NCI-H524 (cell line): Measurements from ENCODE around the gene PCNX1.
"Not testable (repeated sequence)": the region's sequence is repeated elsewhere in the genome, so short reads cannot be mapped to it uniquely, and the experiment has no call there.

ENCODE experiments used
- DNase-seq, 2 experiments: peaks; one replicate each; lab custom pipeline; 2025; lab: John Stamatoyannopoulos, UW

Gene PCNX1

DNA sequence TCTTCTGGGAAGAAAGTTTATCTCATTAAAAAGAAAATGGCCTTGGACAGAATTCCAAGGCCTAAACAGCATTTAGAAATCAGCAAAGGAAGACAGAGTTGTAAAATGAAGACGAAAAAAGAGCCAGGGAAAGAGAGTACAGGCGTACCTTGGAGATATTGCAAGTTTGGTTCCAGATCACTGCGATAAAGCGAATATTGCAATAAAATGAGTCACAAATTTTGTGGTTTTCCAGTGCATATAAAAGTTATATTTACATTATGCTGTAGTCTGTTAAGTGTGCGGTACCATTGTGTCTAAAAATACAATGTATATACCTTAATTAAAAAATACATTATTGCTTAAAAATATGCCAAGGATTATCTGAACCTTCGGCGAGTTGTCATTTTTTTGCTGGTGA is 9.0 kb downstream of the PCNX1 start:
- no peak for DNase-seq

- DNase-seq = no peak
Measured at GRCh38 chr14:70916799-70917198, 9.5 kb downstream of the PCNX1 start.

DNA sequence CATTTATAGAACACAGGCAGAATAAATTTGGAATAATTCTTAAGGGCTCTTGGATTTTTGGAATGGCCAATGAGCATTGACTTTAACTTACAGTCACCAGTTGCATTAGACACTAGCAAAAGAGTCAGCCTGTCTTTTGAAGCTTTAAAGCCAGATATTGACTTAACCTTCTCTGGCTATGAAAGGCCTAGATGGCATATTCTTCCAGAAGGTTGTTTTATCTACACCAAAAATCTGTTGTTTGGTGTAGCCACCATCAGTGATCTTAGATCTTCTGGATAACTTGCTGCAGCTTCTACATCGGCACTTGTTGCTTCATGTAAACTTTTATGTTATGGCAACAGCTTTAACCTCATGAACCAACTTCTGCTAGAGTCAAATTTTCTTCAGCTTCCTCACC is 10.4 kb downstream of the PCNX1 start:
- DNase-seq = no peak

- DNase-seq = no peak
Measured at GRCh38 chr14:70919774-70920173, 12.5 kb downstream of the PCNX1 start.

DNA sequence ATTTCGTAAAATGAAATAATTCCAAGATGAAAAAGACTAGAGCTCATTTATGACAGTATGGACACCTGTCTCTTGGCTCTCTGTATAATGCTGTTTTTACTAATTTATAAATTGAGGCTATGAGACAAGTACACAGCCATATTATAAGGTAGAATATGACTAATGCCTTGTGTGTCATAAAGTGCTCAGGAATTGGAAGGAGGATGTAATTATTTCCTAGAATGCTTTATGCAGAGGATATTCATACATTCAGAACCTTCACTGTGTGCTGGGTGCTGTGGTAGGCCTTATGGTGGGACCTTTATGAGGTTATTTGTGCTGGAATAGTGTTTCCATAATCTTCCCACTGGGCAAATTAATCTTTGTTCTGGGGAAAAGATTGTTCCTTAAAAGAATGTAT is 13.3 kb downstream of the PCNX1 start:
- no peak for DNase-seq

- DNase-seq = no peak
Measured at GRCh38 chr14:70921669-70922068, 14.4 kb downstream of the PCNX1 start.

- DNase-seq = no peak
Measured at GRCh38 chr14:70924521-70924920, 17.3 kb downstream of the PCNX1 start.

- DNase-seq = no peak
Measured at GRCh38 chr14:70926235-70926830, 19.1 kb downstream of the PCNX1 start.

GRCh38 chr14:70931008-70931407 is 23.7 kb downstream of the PCNX1 start:
- no peak for DNase-seq

DNA sequence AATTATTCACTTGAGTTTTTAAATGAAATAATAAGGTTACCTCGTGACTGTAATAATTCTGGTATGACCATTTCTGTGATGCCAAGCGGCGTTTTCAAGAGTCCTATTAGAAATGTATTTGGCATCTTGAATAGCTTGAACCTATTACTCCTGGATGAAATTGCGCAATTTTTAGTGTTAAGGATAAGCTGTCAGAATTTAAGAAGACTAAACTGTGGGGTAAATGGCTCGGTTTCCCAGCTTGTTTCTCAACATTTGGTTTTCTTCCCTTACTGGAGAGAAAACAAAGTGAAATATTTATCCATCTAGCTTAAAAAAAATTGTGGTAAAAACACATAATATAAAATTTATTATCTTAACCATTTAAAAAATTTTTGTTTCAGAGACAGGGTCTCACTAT is 26.8 kb downstream of the PCNX1 start:
- no peak for DNase-seq

DNA sequence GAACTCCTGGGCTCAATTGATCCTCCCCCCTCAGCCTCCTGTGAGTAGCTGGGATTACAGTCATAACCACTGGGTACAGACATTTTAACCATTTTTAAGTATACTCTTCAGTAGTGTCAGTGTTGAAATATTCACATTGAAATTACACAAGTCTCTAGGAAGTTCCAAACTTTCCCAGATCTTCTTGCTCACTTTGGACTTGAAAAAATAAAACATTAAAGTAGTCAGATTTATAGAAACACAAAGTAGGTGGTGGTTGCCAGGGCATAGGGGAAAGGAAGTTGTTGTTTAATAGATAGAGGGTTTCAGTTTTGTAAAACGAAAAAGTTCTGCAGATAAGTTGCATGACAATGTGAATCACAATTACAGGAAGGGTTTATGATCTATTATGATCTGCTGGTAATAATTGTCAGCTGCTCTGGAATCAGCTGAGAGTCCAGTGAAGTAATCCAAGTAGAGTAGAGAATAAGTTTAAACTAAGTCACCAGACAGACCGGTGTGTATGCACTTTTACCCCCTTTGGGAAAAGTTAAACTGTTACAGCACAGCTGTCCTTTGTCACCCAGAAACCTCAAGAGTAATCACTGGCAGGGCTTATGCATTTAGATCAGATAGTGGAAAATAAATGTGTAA is 27.4 kb downstream of the PCNX1 start:
- DNase-seq = no peak

DNA sequence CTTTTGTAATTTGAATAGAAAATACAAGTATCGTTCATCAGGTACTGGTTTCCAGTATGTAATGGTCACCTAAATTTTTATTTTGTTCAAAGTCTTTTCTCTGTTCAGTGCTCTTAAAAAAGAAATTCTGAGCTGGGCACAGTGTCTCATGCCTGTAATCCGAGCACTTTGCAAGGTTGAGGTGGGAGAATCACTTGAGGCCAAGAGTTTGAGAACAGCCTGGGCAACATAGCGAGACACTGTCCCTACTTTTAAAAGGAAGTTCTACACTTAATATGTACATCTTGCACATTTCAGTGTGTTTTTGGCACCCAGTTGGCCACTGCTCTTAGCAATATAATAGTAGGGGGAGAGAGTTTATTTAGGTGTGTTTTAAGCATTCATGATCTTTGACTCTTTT is 27.9 kb downstream of the PCNX1 start:
- DNase-seq = no peak

DNA sequence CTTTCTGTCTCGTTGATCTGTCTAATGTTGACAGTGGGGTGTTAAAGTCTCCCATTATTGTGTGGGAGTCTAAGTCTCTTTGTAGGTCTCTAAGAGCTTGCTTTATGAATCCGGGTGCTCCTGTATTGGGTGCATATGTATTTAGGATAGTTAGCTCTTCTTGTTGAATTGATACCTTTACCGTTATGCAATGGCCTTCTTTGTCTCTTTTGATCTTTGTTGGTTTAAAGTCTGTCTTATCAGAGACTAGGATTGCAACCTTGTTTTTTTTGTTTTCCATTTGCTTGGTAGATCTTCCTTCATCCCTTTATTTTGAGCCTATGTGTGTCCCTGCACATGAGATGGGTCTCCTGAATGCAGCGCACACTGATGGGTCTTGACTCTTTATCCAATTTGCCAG is 32.4 kb downstream of the PCNX1 start:
- DNase-seq = not testable (repeated sequence)

GRCh38 chr14:70941637-70942341 is 34.5 kb downstream of the PCNX1 start:
- not testable (repeated sequence) for DNase-seq

GRCh38 chr14:70942342-70942706 is 35.1 kb downstream of the PCNX1 start:
- DNase-seq = no peak

DNA sequence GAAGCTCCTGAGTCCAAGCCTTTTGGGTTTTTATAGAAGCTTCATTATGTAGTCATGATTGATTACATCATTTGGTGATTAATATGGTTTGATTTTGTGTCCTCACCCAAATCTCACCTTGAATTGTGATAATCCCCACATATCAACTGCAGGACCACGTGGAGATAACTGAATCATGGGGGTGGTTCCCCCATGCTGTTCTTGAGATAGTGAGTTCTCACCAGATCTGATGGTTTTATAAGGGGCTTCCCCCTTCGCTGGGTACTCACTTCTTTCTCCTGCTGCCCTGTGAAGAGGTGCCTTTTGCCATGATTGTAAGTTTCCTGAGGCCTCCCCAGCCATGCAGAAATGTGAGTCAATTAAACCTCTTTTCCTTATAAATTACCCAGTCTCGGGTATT is 35.5 kb downstream of the PCNX1 start:
- DNase-seq = not testable (repeated sequence)

- DNase-seq = no peak
Measured at GRCh38 chr14:70943838-70944237, 36.6 kb downstream of the PCNX1 start.

GRCh38 chr14:70947739-70948138 is 40.5 kb downstream of the PCNX1 start:
- DNase-seq = no peak

GRCh38 chr14:70952485-70952884 is 45.2 kb downstream of the PCNX1 start:
- no peak for DNase-seq

DNA sequence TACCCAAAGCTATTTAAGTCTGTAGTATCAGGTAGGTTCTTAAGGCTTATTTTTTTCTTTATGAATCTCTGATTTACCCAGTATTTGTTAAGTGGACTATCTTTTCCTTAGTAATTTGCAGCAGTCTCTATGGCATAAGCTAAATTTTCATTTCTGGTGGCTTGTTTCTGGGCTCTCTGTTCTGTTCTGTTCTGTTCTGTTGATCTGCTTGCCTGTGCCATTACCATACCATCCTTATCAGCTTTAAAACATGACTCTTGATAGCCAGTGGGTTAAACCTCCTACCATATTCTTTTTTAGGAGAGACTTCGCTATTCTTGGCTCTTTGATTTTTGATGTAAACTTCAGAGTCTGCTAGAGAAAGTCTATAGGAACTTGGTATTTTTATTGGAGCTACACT is 46.8 kb downstream of the PCNX1 start:
- no peak for DNase-seq

DNA sequence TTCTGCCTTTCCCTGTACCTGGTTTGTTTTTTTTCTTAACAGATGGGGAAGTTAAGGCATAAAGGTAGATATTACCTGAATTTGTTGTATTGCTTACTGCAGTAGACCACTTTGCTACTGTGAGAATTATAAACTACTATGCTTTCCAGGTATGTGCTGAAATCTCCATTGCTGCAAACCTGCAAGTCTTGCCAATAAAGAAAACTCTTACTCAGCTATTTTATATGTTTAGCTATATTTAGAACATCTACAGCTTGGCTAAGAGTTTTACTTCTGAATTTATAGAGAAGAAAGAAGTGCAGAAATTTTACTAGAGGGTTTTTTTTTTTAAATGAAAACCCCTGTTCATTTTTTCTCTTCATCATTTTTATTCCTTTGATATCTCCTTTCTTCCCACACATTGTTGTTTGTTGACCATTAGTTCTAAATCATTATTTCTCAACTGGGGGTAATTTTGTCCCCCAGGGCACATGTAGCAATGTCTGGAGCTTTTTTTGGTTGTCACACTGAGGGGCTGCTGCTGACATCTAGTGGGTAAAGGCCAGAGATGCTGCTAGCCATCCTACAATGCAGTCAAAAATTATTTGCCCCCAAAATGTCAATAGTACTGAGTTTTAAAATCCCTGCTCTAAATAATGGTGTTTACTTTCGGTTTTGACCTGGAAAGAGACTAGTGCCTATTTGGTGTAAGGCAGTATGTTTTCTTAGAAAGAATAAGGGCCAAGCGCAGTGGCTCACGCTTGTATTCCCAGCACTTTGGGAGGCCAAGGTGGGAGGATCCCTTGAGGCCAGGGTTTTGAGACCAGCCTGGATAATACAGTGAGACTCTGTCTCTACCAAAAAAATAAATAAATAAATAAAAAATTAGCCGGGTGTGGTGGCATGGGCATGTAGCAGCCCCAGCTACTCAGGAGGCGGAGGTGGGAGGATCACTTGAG is 48.6 kb downstream of the PCNX1 start:
- peak; percentile 16 to 59 for DNase-seq

- DNase-seq = no peak
Measured at GRCh38 chr14:70956511-70956910, 49.3 kb downstream of the PCNX1 start.
